Camera-type eye (tissue), 1 donor: ENCODE measurements around the gene ZBTB33. TPM values are rescaled to one million over a fixed set of nuclear protein-coding genes. Genes with fewer than 3 reads are reported as not detected.

ENCODE experiments used
- total RNA-seq: library from RNA; depleted of rRNA; stranded (reverse); fragments of >200 nt; gene quantifications from one replicate; pipeline ENCODE4 v1.2.3, GENCODE V29; 2014

The ZBTB33 gene, protein sequence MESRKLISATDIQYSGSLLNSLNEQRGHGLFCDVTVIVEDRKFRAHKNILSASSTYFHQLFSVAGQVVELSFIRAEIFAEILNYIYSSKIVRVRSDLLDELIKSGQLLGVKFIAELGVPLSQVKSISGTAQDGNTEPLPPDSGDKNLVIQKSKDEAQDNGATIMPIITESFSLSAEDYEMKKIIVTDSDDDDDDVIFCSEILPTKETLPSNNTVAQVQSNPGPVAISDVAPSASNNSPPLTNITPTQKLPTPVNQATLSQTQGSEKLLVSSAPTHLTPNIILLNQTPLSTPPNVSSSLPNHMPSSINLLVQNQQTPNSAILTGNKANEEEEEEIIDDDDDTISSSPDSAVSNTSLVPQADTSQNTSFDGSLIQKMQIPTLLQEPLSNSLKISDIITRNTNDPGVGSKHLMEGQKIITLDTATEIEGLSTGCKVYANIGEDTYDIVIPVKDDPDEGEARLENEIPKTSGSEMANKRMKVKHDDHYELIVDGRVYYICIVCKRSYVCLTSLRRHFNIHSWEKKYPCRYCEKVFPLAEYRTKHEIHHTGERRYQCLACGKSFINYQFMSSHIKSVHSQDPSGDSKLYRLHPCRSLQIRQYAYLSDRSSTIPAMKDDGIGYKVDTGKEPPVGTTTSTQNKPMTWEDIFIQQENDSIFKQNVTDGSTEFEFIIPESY
- total RNA-seq = 34.4 TPM

DNA sequence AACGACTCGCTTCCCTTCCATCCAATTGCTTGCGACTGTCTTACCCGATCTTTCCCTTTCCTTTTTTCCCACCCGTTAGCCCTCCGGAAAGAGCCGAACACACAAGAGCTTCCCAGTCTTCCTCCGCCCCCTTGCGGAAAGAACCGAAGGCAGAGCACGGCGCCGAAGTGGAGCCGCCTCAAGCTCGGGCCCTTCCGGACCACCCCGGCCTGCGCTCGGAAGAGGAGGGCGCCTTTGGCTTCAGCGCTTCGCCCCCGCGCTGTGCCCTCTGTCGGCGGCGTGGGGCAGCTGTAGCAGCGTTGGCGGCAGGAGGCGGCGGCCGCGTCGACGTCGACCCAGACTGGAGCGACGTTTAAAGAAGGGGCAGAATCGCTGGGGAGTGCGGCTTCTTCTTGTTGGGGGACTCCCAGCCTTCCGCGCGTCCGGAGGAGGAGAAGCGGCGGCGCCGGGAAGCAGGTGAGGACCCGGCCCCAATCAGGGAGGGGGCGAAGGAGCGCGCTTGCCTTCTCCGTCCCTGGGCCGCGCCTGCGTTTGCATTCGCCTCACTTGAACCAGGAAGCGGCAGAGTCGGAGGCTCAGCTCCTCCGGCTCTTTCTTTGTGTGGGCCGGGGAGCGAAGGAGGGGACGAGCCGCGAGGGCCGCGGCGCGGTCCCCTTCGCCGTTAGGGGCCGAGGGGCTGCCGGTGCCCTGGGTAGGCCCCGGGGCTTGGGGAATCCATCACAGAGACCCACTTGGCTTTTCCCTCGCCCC is at the start of gene ZBTB33:
TSS of gene ZBTB33 (plus strand) at position 291 of the 750 bp plus-strand sequence. CDS start 2,604 bp downstream, outside the sequence.

Other genes starting within 250 kb of the ZBTB33 start
- gene RHOXF2B, start 173.1 kb upstream of the ZBTB33 start, total RNA-seq = not detected
- gene RHOXF1, start 134.9 kb upstream of the ZBTB33 start, total RNA-seq = not detected
- gene RHOXF2, start 92.2 kb upstream of the ZBTB33 start, total RNA-seq = not detected
- gene TMEM255A, start 60.6 kb downstream of the ZBTB33 start, total RNA-seq = 3.4 TPM
- gene ATP1B4, start 111.3 kb downstream of the ZBTB33 start, total RNA-seq = 19.1 TPM
- 103 TPM for gene LAMP2, start 218.5 kb downstream of the ZBTB33 start, total RNA-seq